Adipose tissue (tissue), 3 donors: ENCODE measurements around the gene OGFOD3. TPM values are rescaled to one million over a fixed set of nuclear protein-coding genes. Genes with fewer than 3 reads are reported as not detected.
"Not testable (repeated sequence)": the region's sequence is repeated elsewhere in the genome, so short reads cannot be mapped to it uniquely, and the experiment has no call there.

ENCODE experiments used
- H3K27ac ChIP-seq: one replicate; pipeline ENCODE4 v1.5.1; 2013; ENCODE audit warnings: low read depth, low read length
- WGBS, 3 donors: extraction: QIAGEN DNeasy Blood & Tissue Kit; methylation state at CpG; one replicate each; pipeline ENCODE4 v1.1.7; 2013; 5-methylcytosine and 5-hydroxymethylcytosine counted together
- polyA plus RNA-seq, 3 donors: library from polyadenylated mRNA; stranded (reverse); fragments of 200-250 nt; gene quantifications; one replicate each; pipeline ENCODE4 v1.2.3, GENCODE V29; 2013
- donor health status: healthy with polysubstance abuse.
- donor health status: Bipolar disorder and iron deficiency.
- donor health status: healthy.

Gene OGFOD3
- polyA plus RNA-seq, 3 donors, result 14.8 to 26.3 (median 18.6) TPM

DNA sequence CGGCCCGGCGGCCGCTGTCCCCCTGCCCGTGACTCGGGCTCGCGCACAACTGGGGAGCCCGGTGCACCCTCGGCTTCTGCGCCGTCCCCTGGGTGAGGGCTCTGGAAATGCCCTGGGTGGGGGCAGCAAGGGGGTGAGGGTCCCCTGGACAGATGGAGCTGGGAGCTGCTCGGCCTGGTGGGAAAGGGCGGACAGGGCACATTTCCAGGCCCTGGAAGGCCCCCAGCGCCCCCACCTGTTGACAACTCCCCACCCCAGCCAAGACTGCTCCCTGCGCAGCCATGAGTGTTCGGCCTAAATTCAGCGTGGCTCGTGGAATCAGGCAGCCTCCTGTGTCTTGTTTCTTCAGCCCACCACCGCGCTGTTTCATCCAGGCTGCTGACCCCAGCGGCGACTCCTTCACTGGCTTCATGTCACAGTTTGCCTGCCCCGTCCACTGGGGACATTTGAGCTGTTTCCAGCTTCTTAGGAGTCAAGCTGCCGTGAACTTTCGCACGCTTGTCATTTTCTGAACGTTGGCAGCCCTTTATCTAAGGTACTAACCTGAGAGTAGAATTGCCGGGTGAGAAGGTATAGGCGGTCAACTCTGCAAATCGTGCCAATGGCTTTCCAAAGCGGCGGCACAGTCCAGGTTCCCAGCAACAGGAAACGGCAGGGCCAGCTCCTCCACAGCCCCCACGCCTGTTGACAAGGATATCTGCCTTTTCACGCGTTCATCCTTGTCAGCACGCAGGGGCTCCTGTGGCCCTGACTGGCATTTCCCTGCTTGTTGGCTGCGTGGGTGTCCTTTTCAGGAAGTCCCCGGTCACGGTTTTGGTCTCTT, 45.9 kb downstream of the OGFOD3 start:
- H3K27ac ChIP-seq, result no peak overlapping the region
- 22 to 46% (median 37%) methylated on average over 41 of the region's 41 CpGs for WGBS, 3 donors

DNA sequence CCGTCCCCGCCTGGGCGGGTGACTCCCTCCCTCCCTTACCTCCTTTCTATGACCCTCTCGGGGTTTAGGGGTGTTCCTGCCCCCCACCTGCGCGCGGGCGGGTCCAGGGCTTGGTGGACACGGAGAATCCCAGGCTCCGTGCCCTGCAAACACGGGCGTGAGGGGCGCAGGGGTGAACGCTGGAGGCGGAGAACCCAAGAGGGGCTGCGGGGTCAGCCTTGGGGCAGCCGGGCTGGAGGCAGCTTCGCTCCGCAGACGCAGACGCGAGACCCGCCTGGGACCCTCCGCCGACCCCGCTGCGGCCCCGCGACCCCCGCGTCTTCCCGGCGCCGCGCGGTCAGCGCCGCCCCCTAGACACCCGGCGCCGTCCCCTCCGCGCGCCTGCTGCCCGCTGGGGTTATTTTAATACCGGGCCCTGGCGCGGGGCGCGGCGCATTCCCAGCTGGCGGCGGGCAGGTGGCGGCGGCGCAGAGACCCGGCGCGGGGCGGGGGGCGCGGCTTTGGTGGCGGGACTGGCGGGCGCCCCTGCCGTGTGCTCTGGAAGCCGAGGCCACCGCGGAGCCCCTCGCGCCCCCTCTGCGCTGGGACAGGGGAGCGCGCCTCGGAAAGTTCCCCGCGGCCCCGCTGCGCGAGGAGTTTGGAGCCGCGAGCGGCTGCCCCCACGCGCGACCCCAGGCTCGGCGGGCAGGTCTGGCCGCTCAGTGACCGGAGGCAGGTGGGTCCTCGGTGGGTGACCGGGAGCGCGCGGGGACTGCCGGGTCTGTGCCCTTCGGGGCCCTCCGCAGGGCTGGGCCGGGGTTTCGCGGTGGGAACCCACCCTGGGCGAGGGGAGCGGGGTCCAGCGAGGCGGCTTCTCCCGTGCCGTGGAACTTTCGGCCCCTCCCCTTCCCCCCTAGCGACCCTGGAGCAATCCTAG, 46.8 kb downstream of the OGFOD3 start, which contains the start of gene UTS2R:
TSS of gene UTS2R (plus strand) at position 433 of the 916 bp plus-strand sequence. CDS start 2,560 bp downstream, outside the sequence.
- H3K27ac ChIP-seq, result no peak within 1 kb of the TSS
- 2 to 6% (median 5%) methylated on average over 78 to 109 of the region's 109 CpGs for WGBS, 3 donors

- no peak overlapping the region for H3K27ac ChIP-seq
- 25 to 31% (median 26%) methylated on average over 38 of the region's 38 CpGs for WGBS, 3 donors
Measured at GRCh38 chr17:82370471-82371332, 47.7 kb downstream of the OGFOD3 start.

GRCh38 chr17:82369211-82369610, 49.2 kb downstream of the OGFOD3 start:
- H3K27ac ChIP-seq, result no peak overlapping the region
- 93 to 96% (median 93%) methylated on average over 6 of the region's 7 CpGs for WGBS, 3 donors

- 87 to 90% (median 89%) methylated on average over 14 of the region's 14 CpGs for WGBS, 3 donors
Measured at GRCh38 chr17:82367724-82368524, 50.5 kb downstream of the OGFOD3 start.

GRCh38 chr17:82366749-82367148, 51.6 kb downstream of the OGFOD3 start:
- WGBS, 3 donors, result 69 to 85% (median 81%) methylated on average over 7 of the region's 7 CpGs
- H3K27ac ChIP-seq, result no peak overlapping the region

More at GRCh38 chr17:82367724-82368524, 50.5 kb downstream of the OGFOD3 start:
- no peak overlapping the region for H3K27ac ChIP-seq

- 80 to 84% (median 82%) methylated on average over 6 of the region's 6 CpGs for WGBS, 3 donors
- H3K27ac ChIP-seq, result no peak overlapping the region
Measured at GRCh38 chr17:82365606-82366295, 52.6 kb downstream of the OGFOD3 start.

DNA sequence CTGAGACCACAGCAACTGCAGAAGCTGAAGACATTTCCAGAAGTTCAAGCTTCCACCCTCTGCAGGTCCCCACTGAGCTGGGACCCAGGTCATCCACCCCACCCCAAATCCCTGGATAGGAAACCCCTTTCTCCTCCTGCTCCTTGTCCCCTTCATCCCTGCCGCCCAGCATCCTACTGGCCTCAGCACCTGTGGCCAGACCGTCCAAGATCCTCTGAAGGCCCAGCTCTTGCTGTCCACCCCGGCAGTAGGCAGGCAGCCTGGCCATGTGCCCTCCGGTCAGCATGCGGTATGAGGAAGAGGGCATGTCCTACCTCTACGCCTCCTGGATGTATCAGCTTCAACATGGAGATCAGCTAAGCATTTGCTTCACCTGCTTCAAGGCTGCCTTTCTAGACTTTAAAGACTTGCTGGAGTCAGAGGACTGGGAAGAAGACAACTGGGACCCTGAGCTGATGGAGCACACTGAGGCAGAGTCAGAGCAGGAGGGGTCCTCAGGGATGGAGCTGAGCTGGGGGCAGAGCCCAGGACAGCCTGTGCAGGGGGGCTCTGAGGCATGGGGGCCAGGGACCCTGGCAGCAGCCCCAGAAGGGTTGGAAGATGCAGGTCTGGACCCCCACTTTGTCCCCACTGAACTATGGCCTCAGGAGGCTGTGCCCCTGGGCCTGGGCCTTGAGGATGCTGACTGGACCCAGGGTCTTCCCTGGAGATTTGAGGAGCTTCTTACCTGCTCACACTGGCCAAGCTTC, 56.3 kb downstream of the OGFOD3 start:
- no peak overlapping the region for H3K27ac ChIP-seq
- 90 to 99% (median 98%) methylated on average over 6 of the region's 6 CpGs for WGBS, 3 donors

DNA sequence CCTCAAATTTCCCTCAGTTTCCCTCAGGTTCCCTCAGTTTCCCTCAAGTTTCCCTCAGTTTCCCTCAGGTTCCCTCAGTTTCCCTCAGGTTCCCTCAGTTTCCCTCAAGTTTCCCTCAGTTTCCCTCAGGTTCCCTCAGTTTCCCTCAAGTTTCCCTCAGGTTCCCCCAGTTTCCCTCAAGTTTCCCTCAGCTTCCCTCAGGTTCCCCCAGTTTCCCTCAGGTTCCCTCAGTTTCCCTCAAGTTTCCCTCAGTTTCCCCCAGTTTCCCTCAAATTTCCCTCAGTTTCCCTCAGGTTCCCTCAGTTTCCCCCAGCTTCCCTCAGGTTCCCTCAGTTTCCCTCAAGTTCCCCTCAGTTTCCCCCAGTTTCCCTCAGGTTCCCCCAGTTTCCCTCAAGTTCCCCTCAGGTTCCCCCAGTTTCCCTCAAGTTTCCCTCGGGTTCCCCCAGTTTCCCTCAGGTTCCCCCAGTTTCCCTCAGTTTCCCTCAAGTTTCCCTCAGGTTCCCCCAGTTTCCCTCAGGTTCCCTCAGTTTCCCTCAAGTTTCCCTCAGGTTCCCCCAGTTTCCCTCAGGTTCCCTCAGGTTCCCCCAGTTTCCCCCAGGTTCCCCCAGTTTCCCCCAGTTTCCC, 58.8 kb downstream of the OGFOD3 start:
- WGBS, 3 donors, result 56 to 88% (median 81%) methylated on average over 1 of the region's 1 CpG
- H3K27ac ChIP-seq, result not testable (repeated sequence)

- WGBS, 3 donors, result 64 to 74% (median 65%) methylated on average over 21 of the region's 21 CpGs
- H3K27ac ChIP-seq, result no peak within 1 kb of the TSS
Measured at GRCh38 chr17:82358465-82359350, 59.7 kb downstream of the OGFOD3 start, which contains the start of gene TEX19. Gene TEX19 (plus strand): TSS chr17:82359247. CDS start chr17:82362151, 2,904 bp downstream.

- 21 to 86% (median 79%) methylated on average over 2 of the region's 2 CpGs for WGBS, 3 donors
- no peak overlapping the region for H3K27ac ChIP-seq
Measured at GRCh38 chr17:82357394-82357793, 61.0 kb downstream of the OGFOD3 start.

- WGBS, 3 donors, result 36 to 62% (median 48%) methylated on average over 18 to 20 of the region's 20 CpGs
- H3K27ac ChIP-seq, result no peak overlapping the region
Measured at GRCh38 chr17:82356845-82357355, 61.5 kb downstream of the OGFOD3 start.

DNA sequence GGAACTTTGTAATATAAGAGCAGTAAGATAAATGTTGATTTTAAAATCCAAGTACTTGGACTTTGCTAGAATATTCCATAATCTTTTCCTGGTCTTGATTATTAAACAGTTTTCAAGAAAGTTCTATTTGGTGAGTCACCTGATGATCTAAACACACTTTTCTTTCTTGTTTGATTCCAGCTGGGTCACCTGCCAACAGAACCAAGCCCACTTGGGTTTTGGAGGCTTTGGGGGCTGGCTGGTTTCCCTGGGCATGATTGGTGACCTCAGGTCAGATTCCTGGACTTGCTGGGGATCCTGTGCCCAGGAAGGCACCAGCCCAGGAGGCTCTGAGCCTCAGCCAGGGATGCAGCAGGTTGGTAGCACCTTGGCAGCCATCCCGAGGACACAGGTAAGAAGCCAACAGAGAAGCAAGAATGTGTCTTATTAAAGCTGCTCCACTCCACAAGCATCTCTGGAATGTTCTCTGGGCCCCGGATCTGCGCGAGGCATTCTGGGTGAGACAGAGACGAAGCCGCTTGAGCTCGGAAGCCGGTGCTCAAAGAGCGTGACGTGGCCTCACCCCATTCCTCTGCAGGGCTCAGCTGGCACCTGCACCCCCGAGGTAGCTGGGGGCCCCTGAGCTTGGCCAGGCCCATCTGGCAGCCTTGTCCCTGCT, 62.5 kb downstream of the OGFOD3 start:
- no peak overlapping the region for H3K27ac ChIP-seq
- WGBS, 3 donors, result 63 to 79% (median 64%) methylated on average over 11 of the region's 11 CpGs

GRCh38 chr17:82354804-82355308, 63.5 kb downstream of the OGFOD3 start:
- 90 to 91% (median 90%) methylated on average over 7 of the region's 7 CpGs for WGBS, 3 donors
- no peak overlapping the region for H3K27ac ChIP-seq
